GM12891 (cell line): Measurements from ENCODE around the gene TMEM135.

Source experiments
- POLR2A ChIP-seq: IDR thresholded peaks from 2 replicates; pipeline ENCODE4 v1.6.1; 2011; ENCODE audit warnings: low read depth, low read length, control low read depth
- POLR2AphosphoS5 ChIP-seq: IDR thresholded peaks from 2 replicates; pipeline ENCODE4 v1.6.1; 2011; ENCODE audit warnings: low read depth, low read length, control low read depth
- TAF1 ChIP-seq: IDR thresholded peaks from 2 replicates; pipeline ENCODE4 v1.6.1; 2011; ENCODE audit warnings: low read depth, low read length, control low read depth

- no peak for TF ChIP-seq TAF1
- no peak for TF ChIP-seq POLR2A
- TF ChIP-seq POLR2AphosphoS5: no peak
Measured at GRCh38 chr11:87338046-87338639, 300.4 kb downstream of the TMEM135 start.
